Activated CD8-positive, alpha-beta memory T cell treated with anti-CD3 and anti-CD28 coated beads, Interleukin-2, amount 50 U/mL, for 48 hours (primary cell): ENCODE results near the gene ATP2B2.

Source experiments
- DNase-seq: peaks from one replicate; pipeline ENCODE4 v3.0.0-alpha.2; 2020

ATP2B2 gene

DNA sequence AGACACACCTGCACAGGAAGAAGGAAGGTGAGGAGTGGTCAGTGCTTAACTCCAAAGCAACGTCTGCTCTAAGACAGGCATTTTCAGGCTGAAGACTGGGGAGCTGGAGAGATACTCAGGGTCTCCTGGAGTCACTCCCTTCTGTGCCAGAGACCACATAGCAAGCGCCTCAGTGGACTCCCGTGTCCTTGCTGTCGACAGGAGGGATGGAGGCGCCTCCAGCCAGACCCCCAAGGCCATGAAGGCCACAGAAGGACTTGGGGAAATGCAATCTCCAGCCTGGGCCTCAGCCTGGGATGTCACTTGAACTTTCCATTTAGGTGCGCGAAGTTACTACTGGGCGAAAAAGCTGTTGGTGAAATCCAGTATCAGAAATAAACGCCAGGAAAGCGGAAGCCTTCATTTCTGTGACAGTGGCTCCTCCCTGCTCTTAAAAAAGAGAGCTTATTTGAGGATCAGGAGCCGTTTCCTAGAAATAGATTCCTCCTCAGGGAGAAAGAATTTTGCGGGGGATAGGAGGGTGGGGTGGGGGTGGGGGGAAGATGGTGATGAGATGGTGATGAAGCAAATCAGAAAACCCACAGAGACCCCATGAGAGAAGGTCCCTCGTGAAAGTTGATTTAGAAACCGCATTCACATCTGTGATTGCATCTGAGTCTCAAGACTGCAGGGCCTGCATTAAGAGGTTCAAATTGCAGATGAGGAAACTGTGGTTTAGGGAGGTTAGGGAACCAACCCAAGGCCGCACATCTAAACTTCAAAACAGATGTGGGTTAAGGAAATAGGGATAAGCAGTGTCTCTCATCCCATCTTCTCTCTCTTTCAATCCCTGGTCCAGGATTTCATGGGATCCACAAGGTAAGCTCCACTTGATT, 78.8 kb downstream of the ATP2B2 start:
- DNase-seq: no peak

DNA sequence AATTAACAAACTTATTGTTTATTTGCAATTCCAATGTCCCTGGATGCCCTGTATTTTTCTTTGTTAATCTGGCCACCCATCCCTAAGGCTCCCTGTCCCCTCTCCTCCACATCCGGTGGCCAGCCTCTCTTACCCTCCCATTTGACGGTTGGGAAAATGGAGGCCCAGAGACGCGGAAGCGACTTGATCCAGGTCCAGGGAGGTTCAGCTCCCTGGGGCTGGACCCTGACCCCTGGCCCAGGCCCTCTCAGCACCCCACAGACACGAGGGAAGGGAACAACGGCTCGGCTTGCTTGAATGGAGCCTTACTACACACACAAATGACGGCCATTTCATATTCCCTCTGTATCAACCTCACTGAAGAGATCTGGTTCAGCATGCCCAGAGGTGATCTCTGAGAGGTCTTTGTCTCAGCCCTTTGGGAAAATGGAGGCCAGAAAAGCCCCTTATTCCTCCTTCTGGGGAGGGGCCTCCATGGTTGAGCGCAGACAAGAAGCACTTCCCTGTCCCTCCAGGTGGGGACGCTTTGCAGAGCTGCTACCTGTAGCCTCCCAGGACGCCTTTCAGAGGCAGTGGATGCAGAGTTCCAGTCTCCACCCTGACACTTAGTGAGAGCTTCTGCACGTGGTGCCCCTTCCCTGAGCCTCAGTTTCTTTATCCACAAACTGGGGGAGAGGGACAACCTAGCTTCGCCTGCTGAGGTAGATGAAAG, 82.1 kb downstream of the ATP2B2 start:
- DNase-seq: no peak

DNA sequence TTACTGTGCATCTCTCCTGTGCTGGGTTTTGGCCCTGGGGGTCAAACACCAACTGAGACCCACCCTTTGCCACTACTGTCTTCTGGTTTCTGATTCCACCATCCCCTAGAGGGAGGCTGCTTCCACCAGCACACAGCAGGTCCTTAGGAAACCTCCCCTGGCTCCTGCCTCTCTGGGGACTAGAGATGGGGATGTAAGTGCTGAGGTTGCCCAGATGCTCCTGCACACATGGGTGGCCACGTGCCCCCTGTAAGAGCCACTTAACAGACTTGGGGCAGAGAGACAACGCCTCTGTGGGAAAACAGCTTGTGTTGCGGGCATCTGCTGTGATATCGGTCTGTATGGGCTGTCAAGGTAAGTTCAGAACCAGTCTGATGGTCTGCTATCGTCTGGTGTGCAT, 83.4 kb downstream of the ATP2B2 start:
- DNase-seq: no peak

DNA sequence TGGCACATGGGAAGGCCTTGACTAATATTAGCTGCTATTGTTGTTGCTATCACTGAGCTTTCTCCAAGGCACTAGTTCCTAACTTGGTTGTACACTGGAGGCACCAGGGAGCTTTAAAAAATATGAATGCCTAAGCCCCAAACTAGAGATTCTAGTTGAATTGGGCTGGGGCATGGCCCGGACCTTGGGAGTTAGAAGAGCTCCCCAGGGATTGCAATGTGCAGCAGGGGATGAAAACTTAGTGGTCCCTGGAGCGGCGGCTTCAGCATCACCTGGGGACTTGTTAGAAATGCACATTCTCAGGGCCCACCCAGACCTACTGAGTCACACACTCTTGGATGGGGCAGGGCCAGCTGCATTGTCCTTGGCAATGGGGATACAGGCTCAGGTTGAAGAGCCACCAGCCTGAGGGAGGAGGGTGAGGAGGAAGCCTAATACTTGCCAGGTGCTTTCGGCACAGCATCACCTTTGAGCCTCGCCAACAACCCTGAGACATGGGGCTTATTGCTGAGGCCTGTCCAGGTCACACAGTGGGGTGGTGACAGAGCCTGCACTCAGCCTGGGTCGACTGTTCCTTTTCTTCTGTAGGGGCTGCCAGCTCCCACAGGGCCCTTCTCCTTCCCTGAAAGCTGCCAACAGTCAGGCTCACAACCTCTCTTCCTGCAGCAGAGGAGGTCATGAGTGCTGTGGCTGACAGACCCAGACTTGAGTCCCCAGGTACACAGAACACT, 84.5 kb downstream of the ATP2B2 start:
- DNase-seq: no peak

DNA sequence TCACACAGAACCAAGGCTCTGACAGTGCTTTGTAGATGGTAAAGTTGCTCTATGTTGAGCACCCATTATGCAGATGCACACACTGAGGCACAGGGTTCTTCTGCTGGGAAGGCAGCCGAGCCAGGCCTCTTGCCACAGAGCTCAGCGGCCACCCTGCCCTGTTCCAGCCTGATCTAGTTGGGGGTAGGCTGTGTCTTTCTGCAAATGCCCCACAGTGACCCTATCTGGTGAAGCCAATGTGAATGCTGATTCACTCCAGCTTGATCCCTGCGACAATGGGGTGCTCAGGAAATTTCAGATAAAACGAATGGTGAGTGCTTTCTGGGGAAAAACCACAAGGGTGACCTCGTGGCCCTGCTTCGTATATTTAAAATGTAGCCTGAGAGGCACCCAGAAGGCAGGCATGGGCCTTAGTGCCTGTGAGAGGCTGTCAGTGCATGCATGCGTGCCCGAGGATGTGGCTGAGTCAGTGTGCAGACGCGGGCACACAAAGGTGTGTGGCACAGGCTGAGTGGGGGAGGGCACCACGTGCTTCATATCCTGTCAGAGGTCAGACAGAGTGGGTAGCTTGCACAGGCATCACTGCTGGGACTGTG, 85.7 kb downstream of the ATP2B2 start:
- DNase-seq: no peak

DNA sequence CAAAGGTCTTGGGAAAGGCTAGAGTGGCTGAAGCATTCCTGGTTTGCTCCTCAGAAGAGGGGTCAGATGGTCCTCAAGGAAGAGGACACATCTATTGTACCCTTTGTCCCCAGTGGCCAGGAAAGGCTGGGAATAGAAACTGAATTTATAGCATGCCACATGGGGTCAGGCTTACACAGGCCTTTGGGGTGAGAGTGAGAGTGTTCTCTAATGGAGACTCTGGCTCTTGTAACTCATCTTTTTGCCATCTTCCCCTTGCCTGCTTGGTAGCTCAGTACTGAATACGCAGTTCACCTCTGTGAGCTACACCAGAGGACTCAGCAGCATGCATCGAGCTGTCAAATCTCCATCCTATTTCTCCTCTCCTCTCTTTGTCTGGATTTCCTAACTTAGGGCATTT, 87.5 kb downstream of the ATP2B2 start:
- DNase-seq: no peak

DNA sequence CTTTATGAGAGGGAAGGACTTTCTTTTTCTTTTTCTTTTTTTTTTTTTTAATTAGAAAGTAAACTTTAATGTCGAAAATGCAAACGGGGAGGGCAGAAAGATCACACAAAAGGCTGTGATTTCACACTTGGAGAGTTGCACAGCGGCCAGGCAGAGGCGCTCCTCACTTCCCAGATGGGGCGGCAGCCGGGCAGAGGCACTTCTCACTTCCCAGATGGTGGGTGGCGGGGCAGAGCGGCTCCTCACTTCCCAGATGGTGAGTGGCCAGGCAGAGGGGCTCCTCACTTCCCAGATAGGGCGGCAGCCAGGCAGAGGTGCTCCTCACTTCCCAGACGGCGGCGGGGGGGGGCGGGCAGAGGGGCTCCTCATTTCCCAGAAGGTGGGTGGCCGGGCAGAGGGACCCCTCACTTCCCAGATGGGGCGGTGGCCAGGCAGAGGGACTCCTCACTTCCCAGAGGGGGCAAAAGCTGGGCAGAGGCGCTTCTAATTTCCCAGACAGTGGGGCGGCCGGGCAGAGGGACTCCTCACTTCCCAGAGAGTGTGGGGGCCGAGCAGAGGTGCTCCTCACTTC, 88.6 kb downstream of the ATP2B2 start:
- no peak for DNase-seq

DNA sequence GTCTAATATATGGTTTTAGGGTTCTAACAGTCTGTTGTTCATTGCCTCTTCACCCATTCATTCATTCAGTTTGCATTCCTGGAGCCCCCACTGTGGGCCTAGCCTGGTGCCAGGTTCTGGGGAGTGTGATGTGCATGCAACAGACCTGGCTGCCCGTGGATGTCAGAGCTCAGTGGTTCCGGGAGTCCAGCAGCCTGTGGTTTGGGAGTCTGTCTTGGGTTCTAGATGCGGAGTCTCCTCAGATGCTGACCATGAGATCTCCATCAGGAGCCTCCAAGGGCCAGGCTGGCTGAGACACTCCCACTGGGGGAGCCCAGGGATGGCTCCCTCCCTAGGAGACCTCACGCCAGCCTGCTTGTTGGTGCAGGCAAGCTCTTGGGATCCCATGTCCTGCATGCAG, 92.3 kb downstream of the ATP2B2 start:
- DNase-seq: no peak

DNA sequence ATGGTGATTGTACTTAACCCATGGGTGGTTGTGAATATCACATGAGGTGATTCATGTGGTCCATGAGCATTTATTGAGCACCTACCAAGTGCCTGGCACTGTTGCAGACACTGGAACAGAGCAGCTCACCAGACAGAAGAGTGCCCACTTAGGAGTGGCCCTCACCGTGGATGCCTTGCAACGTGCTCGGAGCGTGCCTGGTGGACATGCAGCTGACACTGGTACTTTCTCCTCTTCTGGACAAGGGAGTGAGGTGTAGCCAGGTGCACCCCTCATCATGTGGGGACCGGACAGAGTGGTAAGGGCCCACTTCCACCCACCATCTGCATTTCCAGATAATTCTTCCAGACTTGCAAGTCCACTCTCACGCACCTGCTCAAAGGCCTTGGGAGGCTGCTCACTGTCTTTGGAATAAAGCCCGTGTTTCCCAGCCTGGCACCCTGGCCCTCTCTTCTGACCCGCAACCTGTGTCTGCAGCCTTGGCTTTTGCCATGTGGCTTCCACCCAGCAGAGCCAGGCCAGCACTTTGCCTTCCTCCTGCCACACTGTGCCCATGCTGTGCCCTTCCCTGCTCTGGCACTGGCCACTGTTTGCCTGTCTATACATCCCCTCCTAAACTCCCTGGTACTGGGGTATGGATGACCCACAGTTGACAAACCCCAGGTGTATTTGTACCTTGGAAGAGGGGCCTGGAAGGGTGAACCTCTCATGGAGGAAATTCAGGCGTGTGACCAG, 93.6 kb downstream of the ATP2B2 start:
- DNase-seq: no peak

DNA sequence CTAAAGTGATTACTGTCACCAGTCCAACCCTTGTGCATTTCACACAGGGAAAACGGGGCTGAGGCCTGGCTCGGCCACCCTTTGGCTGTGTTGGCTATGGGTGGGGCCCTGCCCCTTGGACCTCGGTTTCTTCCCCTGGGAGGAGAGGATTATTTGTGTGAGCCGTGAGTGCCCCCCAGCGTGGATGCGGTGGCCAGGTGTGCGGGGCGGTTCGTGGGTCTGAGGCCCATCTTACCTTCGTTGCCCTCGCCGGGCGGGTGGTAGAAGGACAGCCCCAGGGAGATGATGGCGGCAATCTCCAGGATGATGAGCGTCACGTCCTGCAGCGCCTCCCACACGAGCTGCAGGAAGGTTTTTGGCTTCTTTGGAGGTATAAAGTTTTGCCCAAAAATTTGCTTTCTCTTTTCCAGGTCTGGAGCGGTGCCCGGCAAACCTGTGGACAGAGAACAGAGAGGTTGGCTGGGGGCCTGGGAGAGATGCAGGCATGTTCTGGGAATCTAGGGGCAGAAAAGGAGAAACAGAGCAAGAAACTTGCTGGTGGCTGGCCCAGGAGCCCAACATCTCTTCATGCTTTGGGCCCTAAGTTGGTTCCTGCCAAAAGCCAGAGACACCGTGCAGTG, 94.9 kb downstream of the ATP2B2 start:
- DNase-seq: no peak

DNA sequence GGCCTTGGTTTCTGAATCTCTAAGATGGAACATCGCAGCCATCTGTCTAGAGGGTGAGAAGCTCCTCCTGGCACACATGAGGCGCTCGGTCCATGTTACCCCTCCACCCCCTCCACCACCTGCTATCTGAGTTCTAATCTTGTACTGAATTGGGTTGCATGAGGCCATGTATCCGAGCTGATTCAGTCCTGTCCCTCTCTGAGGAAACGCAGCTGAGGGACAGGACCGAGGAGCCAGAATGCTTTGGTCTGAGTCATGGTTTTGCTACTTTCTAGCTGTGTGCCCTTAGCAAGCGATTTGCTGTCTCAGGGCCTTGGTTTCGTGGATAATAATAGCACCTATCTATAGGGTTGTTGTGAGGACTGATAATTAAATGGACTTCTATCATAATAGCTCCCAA, 96.7 kb downstream of the ATP2B2 start:
- no peak for DNase-seq

DNA sequence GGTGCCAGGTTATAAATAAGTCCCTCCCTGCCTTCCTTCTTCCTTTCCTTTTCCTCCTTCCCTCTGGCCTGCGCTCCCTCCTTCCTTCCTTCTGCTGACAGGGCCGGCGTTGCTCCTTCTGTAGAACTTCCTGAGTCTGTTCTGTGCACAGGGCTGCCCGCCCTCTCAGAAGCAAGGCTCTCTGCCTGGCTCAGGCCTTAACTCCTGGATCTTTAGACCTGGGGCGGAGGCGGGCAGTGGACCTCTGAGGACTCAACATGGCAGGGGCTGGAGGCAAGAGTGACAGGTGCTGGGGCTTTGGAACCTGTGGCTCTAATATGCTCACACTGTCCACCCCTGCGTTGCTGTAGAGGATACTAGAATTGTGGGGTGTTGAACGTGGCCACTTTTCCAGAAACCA, 98.0 kb downstream of the ATP2B2 start:
- DNase-seq: no peak

DNA sequence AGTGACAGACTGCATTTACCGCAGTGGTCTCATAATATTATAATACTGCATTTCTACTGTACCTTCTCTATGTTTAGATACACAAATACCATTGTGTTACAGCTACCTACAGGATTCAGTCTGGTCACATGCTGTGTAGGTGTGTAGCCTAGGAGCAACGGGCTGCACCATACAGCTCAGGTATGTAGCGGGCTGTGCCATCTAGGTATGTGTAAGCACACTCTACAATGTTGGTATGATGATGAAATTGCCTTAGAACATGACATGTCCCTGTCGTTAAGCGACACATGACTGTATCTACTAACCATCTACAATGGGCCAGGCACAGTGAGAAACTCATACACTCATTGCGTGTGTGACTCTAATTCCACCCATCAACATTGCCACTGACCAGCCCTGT, 99.0 kb downstream of the ATP2B2 start:
- no peak for DNase-seq

DNA sequence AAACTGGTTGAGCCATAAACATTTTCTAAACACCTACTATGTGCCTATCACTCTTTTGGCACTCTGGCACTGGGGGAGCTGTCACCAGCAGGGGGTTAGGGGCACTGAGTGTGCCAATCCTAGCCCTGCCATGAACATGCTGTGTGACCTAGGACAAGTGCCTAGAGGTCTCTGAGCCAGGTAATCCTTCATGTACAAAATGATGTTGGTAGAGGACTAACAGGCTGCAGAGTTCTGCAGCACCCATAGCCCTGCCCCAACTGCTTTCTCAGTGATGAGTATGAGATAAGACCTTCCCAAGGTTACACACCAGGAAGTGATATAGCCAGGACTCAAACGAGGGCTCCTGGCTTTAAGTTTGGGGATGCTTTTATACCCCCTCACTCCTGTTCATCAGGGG, 99.6 kb downstream of the ATP2B2 start:
- DNase-seq: no peak

DNA sequence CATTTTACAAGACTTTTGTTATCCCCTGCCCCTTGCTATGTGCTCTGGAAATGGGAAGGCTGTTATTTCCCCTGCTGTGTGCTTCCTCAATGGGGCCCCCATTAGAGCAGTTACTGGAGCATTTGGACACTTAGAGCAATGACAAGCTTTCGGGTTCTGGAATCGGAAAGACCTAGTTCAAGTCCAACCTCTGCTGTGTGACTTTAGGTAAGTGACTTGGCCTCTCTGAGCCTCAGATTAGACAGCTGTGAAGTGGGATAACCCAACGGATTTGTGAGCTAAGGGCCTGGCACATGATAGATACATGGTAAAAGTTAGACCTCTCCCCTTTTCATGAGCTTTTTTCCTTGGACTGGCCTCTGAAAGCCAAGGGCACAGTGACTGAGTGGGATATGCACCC, 100.5 kb downstream of the ATP2B2 start:
- no peak for DNase-seq

DNA sequence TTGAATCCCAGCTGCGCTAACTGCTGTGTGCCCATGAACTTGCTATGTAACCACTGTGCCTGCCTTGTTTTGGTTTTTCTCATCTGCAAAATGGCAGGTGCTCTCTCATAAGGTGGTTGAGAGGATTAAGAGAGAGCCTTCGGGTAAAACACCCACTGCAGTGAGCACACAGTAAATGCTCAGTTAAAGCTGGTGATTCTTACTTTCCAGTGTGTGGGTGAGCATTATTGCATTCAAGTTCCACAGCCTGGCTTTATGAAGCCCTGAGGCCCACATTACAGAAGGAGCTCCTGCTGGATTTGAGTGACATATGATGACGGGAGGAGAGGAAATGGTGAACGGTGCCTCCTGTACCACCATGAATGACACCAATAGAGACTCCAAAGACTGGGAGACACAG, 101.0 kb downstream of the ATP2B2 start:
- DNase-seq: no peak

DNA sequence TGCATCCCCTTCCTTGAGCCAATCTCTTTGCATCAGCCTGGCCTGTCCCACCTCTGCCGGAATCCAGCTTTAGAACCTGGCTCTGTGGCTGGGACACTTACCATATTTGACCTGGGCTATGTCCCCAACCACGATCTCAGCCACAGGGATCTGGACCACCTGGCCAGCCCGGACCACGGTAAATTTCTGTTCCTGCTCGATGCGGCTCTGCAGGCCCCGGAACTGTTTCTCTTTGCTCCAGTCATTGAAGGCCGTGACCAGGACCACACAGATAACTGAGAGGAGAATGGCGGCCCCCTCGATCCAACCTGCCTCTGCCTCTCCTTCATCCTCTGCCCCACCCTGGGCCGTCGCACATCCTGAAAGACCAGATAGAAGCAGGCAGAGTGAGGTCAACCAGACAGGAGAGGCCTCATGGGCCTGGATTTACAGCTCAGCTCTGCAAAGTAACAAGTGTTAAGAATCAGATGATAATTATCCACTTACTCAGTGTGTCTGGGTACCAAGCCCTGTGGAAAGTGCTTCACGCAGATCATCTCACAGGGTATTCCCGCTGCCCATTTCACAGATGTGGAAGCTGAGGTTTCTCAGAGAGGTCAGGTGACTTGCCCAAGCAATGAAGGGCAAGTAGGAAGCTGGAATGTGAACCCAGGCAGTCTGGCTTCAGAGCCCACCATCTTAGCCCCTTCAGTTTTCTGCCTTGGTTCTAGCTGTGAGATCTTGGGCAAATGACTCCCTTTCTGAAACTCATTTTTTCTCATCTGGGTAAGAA, 103.2 kb downstream of the ATP2B2 start:
- DNase-seq: no peak

DNA sequence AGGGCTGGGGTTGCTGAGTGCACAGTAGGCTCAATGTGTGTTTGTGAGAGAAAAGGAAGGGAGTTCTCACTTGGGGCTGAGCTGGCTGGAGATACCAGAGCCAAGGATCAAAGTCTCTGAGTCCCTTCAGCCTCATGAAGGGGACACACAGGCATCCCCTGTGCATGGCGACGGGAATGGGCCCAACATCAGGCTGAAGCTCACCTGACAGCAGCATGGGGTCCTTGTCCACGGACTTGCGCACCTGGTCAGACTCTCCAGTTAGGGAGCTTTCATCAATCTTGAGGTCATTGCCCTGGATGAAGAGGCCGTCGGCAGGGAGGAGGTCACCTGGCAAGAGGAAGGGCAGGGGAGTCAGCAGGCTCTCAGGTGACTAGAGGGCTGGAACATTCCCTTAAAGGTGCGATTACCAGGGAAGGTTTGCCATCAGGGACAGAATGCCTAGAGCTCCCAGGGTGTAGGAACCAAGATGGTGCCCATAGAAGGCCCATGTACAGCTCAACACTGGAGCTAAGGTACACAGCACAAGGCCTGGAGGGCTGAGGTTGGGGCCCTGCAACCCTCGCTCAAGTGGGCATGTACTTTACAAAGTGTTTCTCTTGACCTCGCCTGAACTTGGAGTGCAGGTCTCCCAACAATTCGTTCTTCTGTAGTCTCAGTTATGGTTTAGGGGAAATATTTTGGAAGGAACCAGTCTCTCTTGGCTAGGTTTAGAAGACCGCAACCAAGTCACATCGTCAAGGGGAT, 104.5 kb downstream of the ATP2B2 start:
- DNase-seq: no peak

DNA sequence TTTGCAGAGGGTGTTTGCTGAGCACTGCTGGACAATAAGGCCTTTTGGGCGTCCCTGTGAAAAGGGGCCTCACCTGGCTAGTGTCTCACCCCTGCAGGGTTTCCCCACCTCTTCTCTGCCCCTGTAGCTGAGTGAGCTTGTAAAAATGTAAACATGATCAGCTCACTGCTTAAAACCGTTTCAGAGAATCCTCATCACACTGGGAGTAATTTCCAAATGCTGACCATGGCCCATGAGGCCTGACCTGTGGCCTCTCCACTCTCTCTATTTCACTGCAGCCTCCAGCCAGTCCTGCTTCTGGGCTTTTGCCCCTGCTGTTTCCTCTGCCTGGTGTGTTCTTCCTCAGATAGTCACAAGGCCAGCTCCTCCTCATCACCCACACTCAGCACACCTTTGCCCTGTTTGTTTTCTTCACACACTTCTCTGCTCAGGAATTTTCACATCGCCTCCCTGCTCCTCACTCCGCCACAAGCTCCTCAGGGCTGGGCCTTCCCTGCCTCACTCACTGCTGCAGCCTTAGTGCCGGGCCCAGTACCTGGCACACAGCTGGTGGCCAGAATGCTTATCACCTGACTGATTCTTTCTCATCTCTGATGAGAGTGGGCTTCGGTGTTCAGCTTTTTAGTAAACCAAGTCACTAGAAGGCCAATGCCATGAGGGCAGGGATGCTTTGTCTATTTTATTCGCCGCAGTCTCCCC, 105.2 kb downstream of the ATP2B2 start:
- DNase-seq: no peak

DNA sequence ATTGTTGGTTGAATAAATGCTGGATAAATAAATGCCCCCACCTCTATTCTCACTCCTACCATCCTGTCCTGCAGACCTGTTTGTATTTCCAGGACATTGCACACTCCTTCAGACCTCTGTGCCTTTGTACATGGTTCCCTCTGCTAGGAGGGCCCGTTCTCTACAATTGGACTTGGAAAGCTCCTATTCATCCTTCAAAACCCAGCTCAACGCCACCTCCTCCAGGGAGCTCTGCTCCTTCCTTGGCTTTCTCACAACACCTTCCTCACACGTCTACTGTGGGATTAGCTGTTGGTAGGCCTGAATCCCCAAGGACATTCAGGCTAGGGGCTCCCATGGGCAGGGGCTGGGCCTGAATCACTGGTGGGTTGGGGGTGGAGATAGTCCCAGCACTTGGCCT, 105.8 kb downstream of the ATP2B2 start:
- no peak for DNase-seq
